Gastrocnemius medialis (tissue), 4 donors: ENCODE measurements around the gene TNFAIP8. TPM values are rescaled to one million over a fixed set of nuclear protein-coding genes. Genes with fewer than 3 reads are reported as not detected.

Experiments used
- ATAC-seq, 2 donors: fragments of 150-250 bp; one replicate each; pipeline ENCODE4 v1.9.1; 2016
- DNase-seq, 2 donors: peaks; one replicate each; pipeline ENCODE4 v3.0.0-alpha.2; 2019
- H3K27ac ChIP-seq, 4 donors: fragments of 200-600 bp; sonication (generic); 1 replicate in 1 of 4; 2 replicates in 3 of 4; pipeline ENCODE4 v1.5.1; 2016 to 2018; ENCODE audit warnings: mild to moderate bottlenecking in 2 of 4, moderate library complexity in 1 of 4
- H3K27me3 ChIP-seq, 3 donors: fragments of 200-600 bp; sonication (generic) in 2 of 3; 1 replicate in 1 of 3; 2 replicates in 2 of 3; pipeline versions ENCODE4 v1.5.1 to v1.6.0; 2016 to 2019; ENCODE audit warnings: mild to moderate bottlenecking in 1 of 3, moderate library complexity in 1 of 3
- H3K36me3 ChIP-seq, 2 donors: fragments of 200-600 bp; sonication (generic) in 1 of 2; one replicate each; pipeline ENCODE4 v1.5.1; 2017 to 2018
- H3K4me1 ChIP-seq, 2 donors: fragments of 200-600 bp; sonication (generic) in 1 of 2; one replicate each; pipeline ENCODE4 v1.5.1; 2016 to 2017; ENCODE audit warnings: mild to moderate bottlenecking in 2 of 2
- H3K4me3 ChIP-seq, 4 donors: fragments of 200-600 bp; sonication (generic) in 3 of 4; 1 replicate in 1 of 4; 2 replicates in 3 of 4; pipeline ENCODE4 v1.5.1; 2016 to 2019; ENCODE audit warnings: mild to moderate bottlenecking in 2 of 4
- H3K9me3 ChIP-seq, 3 donors: fragments of 200-600 bp; sonication (generic) in 2 of 3; 1 replicate in 1 of 3; 2 replicates in 2 of 3; pipeline ENCODE4 v1.5.1; 2016 to 2019
- CTCF ChIP-seq, 5 experiments: fragments of 450-650 bp in 3 of 5; fragments of 200-600 bp in 2 of 5; sonication (generic) in 2 of 5; IDR thresholded peaks in 4 of 5; conservative IDR thresholded peaks in 1 of 5; 1 replicate in 4 of 5; 2 replicates in 1 of 5; pipeline ENCODE4 v1.5.1; 2016 to 2019; ENCODE audit warnings: antibody characterized with exemption in 5 of 5, mild to moderate bottlenecking in 3 of 5, moderate library complexity in 3 of 5
- POLR2A ChIP-seq, 2 donors: fragments of 450-650 bp; IDR thresholded peaks; one replicate each; pipeline ENCODE4 v1.6.1; 2017; ENCODE audit warnings: antibody characterized with exemption in 2 of 2, mild to moderate bottlenecking in 2 of 2, moderate library complexity in 2 of 2
- in situ Hi-C, 4 donors: fragments of 200-750 bp; cut with MboI; loops; one replicate each; pipeline versions ENCODE4 v1.15.0 to v1.8.0; 2017; ENCODE audit warnings: low sequenced_read_pairs in 4 of 4
- intact Hi-C: fragments of 100-400 bp; cut with DNase I; formaldehyde crosslinking; loops from one replicate; pipeline ENCODE4 v1.15.1; 2023; ENCODE audit warnings: low total_unique reads
- total RNA-seq, 4 donors: library from RNA; depleted of rRNA; stranded (reverse); fragments of >200 nt; gene quantifications; one replicate each; pipeline versions ENCODE4 v1.1.0 to v1.2.3, GENCODE V29; 2016

The TNFAIP8 gene
- total RNA-seq, 4 donors from 2014 or later: 0.20 to 5.8 (median 2.0) TPM

- Histone ChIP-seq H3K36me3 (no peaks in the 10 kb centered on the region), H3K27me3 (no peaks in the 10 kb centered on the region), H3K9me3 (no peaks in the 10 kb centered on the region), H3K4me3 (no peak overlapping the region), H3K4me1 (no peaks in the 10 kb centered on the region), H3K27ac (no peak overlapping the region)
- in situ Hi-C loops: no loop called here
- intact Hi-C loops: no loop called here
- no peak for TF ChIP-seq POLR2A (IDR thresholded peaks at IDR 0.05)
- TF ChIP-seq CTCF (IDR thresholded peaks at IDR 0.05 in 4 of 5, conservative IDR thresholded peaks at IDR 0.05 in 1 of 5): no peak
- DNase-seq: no peak
- ATAC-seq: no peak
These were observed 89.7 kb downstream of the TNFAIP8 start for GRCh38 chr5:119445544-119445943.

Other genes with a start within 250 kb of the TNFAIP8 start
- gene HSD17B4, start 96.5 kb downstream of the TNFAIP8 start, total RNA-seq: 100 to 1,000 TPM in 1 of 4 donors, 10 to 100 TPM in 3; 60.9 to 200 (median 83.1) TPM